NCI-H345 treated with DMSO at 0.1 percent for 48 hours (cell line): ENCODE data around the gene GPR156.
"Not testable (repeated sequence)": the region's sequence is repeated elsewhere in the genome, so short reads cannot be mapped to it uniquely, and the experiment has no call there.

ENCODE experiments used
- DNase-seq: peaks from one replicate; lab custom pipeline; 2025; ENCODE audit not compliant: unreplicated experiment; lab: John Stamatoyannopoulos, UW

GPR156 gene

DNA sequence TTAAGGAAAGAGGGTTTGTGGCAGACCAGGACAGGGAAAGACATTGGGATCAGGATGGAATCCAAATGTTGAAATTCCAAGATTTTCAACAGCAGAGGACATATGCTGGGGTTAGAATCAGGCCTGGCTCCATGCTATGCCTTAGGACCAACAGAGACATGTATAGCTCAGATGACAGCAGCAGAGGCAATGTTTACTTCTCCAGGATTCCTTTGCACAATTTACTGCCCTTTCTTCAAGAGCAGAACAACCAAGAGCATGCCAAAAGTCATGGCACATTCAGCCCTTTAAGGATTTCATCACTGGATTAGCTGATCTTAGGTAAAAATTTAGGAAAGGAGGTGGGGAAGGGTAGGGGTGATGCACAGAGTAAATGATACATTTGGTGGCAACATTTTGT, 121.2 kb downstream of the GPR156 start:
- DNase-seq, result no peak

DNA sequence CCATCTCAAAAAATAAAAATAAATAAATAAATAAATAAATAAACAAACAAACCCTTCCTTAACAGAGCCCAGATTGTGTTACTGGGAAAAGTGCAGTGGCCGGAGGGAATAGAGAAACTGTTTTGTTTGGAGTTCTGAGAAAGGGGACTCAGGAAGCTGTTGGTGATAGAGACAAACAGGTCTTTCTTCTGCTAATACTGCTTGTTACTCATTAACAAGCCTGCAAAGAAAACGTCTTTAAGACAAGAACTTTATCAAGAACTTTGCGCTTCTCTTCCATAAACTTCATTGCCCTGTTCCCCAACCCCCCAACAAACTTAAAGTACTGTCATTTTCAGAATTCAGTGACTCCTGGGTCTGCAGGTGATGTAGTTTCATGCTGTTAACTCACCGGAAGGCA, 122.0 kb downstream of the GPR156 start:
- DNase-seq, result no peak

DNA sequence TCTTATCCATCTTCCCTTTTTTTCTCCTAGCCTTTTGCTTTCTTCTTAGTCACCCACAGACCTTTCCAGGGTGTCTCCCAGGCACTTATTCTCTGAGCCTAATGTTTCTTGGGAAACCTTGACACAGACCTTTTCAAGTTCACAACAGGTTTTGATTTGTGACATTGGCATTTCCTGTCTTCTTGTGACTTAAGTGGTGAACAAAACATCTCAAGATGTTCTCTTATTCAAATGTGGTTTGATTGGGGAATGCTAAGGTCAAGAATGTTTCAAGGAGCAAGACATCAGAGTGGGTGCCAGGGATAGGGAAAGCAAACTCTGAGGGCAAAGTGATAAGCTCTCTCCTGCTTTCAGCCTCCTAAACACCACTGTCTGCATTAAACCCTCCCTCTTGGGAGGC, 122.6 kb downstream of the GPR156 start:
- no peak for DNase-seq

DNA sequence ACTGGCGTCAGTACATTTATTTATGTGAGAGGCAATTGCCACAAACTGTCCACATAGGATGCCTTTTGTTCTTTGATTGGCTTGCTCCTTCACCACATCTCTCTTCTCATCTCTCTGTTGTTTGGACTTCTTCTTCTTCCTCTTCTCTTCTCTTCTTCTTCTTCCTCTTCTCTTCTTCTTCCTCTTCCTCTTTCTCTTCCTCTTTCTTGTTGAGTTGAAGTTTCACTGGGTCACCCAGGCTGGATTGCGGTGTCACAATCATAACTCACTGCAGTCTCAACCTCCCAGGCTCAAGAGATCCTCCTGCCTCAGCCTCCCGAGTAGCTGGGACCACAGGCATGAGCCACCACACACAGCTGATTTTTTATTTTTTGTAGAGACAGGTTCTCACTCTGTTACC, 123.1 kb downstream of the GPR156 start:
- DNase-seq, result no peak

DNA sequence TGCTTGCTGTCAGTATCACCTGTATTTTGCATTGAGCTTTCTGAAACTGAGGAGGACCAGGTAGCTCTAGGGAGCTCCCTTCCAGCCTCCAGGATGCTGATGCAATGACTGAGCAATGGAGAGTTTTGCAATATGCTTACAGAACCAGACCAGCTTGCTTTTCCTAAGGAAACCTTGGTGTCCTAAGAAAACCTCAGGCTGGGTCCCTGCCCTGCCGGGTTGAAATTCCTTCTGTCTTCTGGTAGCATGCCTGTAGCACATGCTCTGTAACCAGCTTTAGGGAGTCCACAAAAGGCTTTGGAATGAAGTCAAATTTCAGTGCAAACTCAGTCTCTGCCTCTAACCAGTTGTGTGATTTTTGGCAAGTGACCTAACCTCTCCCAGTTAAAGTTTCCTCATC, 125.0 kb downstream of the GPR156 start:
- no peak for DNase-seq

DNA sequence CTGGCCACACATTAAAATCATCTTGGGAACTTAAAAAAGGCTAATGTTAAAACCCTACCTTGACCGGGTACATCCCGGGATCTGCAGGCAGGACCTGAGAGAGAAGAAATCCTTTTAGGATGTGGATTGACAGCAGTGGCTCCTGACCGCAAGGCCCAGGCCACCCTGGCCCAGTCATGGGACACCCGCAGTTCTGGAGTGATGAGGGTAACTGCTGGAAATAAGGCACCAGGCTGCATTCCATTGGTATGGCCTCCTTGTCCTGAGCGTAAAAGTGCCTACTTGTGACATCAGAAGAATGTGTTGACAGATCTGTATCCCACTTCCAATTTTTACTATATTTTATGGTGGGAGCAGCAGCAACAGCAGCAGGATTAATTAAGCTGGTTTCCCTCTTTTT, 127.3 kb downstream of the GPR156 start:
- no peak for DNase-seq

DNA sequence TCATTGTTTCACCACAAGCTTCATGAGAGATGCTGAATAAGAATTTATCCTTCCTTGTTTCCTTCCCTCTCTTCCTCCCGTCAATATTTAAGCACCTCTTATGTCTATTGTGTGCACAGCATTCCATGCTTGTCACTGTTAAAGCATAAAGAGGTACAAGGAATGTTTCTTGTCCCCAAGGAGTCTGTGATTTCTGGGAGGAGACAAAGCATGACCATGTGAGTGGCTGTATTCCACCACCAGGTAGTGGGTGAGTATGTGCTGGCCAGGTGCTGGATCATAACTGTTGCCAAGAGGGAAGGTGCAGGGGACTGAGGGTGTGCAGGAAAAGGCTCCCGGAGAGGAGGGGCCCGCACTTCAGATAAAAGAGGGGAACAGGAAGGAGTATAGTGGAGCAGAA, 127.9 kb downstream of the GPR156 start:
- no peak for DNase-seq

DNA sequence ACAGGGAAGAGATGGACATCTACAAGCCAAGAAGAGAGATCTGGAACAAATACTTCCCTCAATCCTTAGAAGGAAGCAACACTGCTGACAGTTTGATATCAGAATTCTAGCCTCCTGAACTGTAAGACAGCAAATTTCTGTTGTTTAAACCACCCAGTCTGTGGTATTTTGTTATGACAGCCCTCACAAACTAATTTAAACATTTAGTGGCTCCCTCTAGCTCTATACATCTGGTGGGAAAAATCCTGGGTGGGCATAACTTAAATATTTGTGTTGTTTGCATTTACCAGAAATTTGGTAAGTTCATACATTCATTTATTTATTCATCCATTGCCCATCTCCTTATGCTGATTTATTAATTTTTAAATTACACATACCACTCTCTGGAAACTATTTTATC, 128.3 kb downstream of the GPR156 start:
- no peak for DNase-seq

DNA sequence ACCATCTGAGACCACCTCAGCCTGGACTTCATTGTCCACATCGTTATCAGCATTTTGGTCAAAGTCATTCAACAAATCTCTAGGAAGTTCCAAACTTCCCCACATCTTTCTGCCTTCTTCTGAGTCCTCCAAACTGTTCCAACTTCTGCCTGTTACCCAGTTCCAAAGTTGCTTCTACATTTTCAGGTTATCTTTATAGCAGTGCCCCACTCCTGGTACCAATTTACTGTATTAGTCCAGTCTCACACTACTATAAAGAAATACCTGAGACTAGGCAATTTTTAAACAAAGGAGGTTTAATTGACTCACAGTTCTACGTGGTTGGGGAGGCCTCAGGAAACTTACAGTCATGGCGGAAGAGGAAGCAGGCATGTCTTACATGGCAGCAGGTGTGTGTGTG, 129.3 kb downstream of the GPR156 start:
- DNase-seq, result not testable (repeated sequence)

DNA sequence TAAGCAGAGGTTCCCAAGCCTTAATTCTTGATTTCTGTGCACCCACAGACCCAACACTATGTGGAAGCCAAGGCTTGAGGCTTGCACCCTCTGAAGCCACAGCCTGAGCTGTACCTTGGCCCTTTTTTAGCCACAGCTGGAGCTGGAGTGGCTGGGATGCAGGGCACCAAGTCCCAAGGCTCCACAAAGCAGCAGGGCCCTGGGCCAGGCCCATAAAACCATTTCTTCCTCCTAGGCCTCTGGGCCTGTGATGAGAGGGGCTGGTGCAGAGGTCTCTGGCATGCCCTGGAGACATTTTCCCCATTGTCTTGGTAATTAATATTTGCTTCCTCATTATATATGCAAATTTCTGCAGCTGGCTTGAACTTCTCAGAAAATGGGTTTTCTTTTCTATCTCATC, 129.9 kb downstream of the GPR156 start:
- no peak for DNase-seq

DNA sequence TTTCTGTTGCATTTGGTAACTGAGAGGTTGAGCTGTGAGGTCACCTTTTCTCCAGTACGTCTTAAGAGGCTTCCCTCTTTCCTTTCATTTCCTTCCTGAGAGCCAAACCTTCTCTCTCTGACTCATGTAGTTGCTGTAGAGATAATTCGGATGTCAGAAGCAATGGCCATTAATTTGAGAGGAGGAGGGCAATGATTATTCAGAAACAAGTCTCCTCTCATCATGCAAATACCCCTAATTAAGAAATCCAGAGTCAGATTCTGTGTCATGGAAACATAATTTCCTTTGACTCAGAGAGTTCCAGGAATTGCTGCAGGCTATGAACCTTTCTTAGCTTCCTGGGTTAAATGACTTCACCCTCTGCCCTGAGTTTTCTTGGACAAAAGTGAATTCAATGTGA, 131.7 kb downstream of the GPR156 start:
- DNase-seq, result no peak

DNA sequence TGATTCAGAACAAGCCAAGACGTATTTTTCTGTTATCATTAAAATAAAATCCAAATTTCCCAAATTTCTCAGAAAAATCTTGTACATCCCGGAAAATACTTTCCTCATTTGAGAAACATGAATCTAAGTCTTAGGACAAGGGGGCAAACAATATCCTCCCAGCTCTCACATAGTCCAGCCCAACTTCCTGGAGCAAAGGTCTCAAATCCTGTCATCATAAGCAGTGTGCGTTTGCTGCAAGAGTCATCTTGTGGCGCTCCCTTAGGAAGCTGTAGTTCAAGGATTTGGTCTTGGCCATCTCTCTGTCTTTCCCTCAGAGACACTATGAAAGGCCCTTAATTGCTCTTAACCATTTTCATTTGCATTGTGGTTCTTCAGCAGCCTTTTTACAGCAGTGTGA, 133.2 kb downstream of the GPR156 start:
- no peak for DNase-seq

DNA sequence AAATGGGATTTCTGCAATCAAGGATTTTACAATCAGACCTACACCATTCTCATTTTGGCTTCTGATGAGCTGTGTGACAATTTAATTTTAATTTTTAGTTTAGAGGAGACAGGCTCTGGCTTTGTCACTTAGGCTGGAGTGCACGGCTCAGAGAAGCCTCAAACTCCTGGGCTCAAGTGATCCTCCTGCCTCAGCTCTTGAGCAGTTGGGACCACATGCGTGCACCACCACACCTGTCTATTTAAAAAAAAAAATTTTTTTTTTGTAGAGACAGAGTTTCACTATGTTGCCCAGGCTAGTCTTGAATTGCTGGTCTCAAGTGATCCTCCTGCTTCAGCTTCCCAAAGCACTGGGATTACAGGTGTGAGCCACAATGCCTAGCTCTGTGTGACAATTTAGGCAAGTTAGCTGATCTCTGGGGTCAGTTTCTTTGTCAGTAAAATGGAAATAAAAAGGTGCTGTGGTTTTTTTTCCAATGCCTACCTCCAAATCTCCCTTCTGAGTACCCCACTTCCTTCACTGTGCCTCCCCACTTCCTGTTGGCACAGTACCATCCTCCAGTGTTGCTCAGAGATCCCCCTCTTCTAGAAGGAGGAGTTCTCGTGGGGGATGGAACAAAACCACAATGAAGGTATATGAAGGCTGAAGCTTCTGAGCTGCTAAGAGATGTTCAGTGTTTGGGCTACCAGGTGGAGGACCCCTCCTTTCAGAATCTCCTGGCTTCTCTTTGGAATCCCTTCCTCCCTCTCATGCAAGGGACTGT, 136.7 kb downstream of the GPR156 start:
- no peak for DNase-seq

DNA sequence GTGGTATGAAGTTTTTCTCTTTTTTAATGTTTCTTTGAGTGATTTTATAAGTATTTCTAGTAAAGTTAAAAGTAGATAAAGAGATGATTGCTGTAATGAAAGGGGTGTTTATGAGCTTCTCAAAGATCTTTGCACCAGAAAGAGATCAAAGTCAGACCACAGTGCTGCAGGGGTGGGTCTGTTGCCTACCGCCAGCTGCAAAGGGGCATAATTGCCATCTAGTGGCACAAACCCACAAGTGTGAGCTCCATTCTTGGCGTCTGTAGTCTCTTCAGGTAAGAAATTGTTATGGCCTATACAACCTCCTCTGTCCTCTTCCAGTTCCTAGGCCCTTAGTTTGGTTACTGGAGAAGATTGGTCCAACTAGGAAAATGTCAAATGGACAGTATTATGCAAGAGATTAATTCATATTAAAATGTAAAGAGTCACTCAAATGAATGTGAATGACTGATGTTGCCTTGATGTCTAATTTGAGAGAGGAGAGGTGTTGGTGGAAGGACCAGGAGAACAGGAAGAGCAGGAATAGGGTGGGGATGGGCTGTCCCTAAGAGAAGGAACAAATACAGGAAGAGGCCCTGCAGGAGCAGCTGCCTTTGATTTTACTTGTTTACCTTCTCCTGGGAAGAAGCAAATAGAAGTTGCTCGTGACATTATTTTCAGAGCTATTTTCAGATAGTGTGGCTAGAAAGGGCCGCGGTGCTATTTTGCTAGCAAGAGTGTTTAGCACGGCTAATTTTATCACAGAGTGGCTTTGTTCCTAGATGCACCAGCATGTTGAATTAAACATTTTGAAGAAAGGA, 137.8 kb downstream of the GPR156 start:
- DNase-seq, result peak; percentile 66

DNA sequence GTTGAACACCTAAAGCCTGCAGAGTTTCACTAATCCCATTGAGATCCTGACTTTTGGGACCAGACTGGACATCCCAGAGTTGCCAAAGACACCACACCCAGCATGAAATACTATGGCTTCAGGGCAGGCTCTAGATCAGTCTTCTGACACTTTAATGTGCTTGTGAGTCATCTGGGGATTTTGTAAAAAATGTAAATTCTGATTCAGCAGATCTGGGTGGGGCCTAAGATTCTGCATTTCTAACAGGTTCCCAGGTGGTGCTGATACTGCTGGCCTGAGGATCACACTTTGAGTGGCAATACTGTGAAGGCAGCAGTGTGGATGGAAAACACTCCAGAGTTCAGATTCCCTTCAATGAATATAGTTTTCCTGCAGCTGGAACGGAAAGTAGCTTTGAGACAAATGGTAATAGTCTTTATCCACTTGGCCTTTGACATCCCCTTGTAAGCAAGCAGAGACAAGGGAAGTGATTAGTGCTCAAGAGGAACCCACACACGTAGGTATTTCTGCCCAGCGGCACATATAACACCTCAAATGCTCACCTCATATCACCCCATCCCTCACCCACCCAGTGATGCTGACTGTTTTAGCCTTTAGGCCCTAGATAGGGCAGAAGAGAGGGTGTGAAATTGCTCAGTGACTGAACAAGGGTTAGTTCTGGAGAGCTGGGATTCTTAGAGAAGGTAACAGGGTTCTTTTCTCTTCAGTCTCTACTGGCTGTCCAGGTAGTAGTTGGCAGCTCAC, 139.3 kb downstream of the GPR156 start:
- DNase-seq, result no peak

DNA sequence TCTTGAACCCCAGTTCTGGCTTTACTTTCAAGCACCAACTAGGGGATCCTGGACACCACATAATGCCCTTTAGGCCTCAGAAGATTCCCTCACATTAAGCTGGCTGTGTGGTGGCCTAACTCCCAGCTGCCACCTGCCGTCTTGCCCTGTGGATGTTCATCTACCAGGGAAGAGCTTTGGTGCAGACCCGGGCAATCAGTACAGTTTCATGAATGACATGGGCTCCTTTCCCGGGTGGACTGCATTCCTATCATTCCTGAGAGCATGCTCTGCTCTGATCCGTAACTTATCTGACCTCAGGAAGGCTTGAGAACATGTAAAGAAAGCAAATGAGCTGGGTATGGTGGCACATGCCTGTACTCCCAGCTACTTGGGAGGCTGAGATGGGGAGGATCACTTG, 140.8 kb downstream of the GPR156 start:
- DNase-seq, result no peak

DNA sequence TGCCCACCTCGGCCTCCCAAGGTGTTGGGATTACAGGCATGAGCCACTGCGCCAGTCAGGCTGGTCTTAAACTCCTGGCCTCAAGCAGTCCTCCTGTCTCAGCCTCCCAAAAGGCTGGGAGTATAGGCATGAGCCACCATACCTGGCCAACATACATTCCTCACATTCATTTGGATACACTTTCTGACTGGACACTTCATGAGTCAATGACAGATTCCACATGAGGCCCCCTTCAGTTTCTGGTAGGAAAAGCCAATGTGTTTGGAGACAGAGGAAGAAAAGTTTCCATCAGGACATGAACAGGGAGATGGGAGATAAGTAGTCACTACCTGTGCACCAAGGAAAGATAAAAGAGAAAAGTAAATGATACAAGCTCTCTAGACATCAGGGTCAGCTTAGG, 141.3 kb downstream of the GPR156 start:
- no peak for DNase-seq

DNA sequence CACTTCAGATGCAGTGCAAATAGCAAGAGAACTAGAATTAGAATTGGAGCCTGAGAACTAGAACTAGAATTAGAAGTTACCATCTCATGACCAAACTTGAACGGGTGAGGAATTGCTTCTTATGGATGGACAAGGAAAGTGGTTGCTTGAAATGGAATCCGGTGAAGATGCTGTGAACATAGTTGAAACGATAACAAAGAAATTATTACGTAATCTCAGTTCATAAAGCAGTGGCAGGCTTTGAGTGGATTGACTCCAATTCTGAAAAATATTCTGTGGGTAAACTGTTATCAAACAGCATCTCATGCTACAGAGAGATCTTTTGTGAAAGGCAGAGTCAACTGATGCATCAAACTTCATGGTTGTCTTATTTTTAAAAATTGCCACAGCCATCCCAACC, 142.8 kb downstream of the GPR156 start:
- no peak for DNase-seq

DNA sequence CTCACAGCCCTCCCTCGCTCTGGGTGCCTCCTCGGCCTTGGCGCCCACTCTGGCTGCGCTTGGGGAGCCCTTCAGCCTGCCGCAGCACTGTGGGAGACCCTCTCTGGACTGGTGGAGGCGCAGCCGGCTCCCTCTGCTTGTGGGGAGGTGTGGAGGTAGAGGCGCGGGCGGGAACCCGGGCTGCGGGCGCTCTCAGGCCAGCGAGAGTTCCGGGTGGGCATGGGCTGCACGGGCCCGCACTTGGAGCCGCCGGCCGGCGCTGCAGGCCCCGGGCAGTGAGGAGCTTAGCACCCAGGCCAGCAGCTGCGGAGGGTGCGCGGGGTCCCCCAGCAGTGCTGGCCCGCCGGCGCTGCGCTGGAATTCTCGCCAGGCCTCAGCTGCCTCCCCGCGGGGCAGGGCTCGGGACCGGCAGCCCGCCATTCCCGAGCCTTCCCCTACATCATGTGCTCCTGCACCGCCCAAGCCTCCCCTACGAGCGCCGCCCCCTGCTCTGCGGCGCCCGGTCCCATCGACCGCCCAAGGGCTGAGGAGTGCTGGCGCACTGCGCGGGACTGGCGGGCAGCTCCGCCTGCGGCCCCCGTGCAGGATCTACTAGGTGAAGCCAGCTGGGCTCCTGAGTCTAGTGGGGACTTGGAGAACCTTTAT, 144.8 kb downstream of the GPR156 start:
- DNase-seq, result no peak

DNA sequence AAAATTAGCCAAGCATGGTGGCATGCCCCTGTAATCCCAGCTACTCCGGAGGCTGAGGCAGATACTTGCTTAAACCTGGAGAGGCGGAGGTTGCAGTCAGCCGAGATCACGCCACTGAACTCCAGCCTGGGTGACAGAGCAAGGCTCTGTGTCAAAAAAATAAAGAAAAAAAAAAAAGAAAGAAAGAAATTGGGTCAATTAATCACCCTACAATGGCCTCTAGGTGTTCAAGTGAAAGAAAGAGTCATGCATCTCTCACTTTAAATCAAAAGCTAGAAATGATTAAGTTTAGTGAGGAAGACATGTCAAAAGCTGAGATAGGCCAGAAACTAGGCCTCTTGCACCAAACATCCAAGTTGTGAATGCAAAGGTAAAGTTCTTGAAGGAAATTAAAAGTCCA, 145.9 kb downstream of the GPR156 start:
- DNase-seq, result no peak

DNA sequence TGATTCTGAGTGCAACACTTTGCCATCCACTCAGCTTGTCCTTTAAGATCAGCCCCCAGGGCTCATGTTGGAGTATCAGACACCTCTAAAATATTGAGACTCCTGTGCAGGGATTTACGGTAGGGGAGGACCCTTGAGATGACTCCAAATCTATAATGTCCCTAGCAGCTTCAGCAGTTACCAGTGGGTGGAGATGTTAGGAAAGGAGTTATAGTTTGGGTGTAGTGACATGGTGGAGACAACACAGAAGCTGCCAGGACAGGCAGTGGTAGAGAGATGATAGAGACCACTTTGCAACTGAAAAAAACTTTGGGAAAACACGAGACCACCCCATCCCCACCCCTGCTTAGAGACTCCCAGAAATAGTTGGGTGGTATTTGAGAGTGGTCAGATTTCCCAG, 147.5 kb downstream of the GPR156 start:
- DNase-seq, result no peak
